HG02885 (cell line): ENCODE measurements around the gene FANK1.
A peak's percentile ranks its signal among the peaks of the same experiment; 100 is the strongest.
"Not testable (repeated sequence)": the region's sequence is repeated elsewhere in the genome, so short reads cannot be mapped to it uniquely, and the experiment has no call there.

Experiments used
- ATAC-seq: cut with Tn5 transposase; IDR thresholded peaks from one replicate; pipeline ENCODE4 v1.9.1; 2021; ENCODE audit warnings: mild to moderate bottlenecking; ENCODE audit not compliant: unreplicated experiment, poor library complexity

FANK1 gene

GRCh38 chr10:125886914-125887512, 9.4 kb upstream of the FANK1 start:
- ATAC-seq: no peak

GRCh38 chr10:125889441-125889840, 6.9 kb upstream of the FANK1 start:
- peak; percentile 32 for ATAC-seq

- not testable (repeated sequence) for ATAC-seq
Measured at GRCh38 chr10:125892402-125892801, 4.0 kb upstream of the FANK1 start.

- not testable (repeated sequence) for ATAC-seq
Measured at GRCh38 chr10:125894176-125894575, 2.2 kb upstream of the FANK1 start.

GRCh38 chr10:125895130-125896087, 955 bp upstream of the FANK1 start:
- ATAC-seq: peak; percentile 50

GRCh38 chr10:125897317-125897716, 953 bp downstream of the FANK1 start:
- ATAC-seq: not testable (repeated sequence)

- not testable (repeated sequence) for ATAC-seq
Measured at GRCh38 chr10:125900963-125901362, 4.6 kb downstream of the FANK1 start.

- not testable (repeated sequence) for ATAC-seq
Measured at GRCh38 chr10:125903135-125903640, 6.8 kb downstream of the FANK1 start.

- not testable (repeated sequence) for ATAC-seq
Measured at GRCh38 chr10:125905069-125905994, 9.0 kb downstream of the FANK1 start.

- not testable (repeated sequence) for ATAC-seq
Measured at GRCh38 chr10:125907598-125907997, 11.2 kb downstream of the FANK1 start.

GRCh38 chr10:125908813-125909212, 12.4 kb downstream of the FANK1 start:
- ATAC-seq: not testable (repeated sequence)

- not testable (repeated sequence) for ATAC-seq
Measured at GRCh38 chr10:125909491-125909890, 13.1 kb downstream of the FANK1 start.

GRCh38 chr10:125911145-125911544, 14.8 kb downstream of the FANK1 start:
- no peak for ATAC-seq

GRCh38 chr10:125911990-125912389, 15.6 kb downstream of the FANK1 start:
- no peak for ATAC-seq

- not testable (repeated sequence) for ATAC-seq
Measured at GRCh38 chr10:125913277-125913676, 16.9 kb downstream of the FANK1 start.

GRCh38 chr10:125916977-125917376, 20.6 kb downstream of the FANK1 start:
- ATAC-seq: no peak

- ATAC-seq: not testable (repeated sequence)
Measured at GRCh38 chr10:125917704-125918361, 21.5 kb downstream of the FANK1 start.

GRCh38 chr10:125921643-125922306, 25.4 kb downstream of the FANK1 start:
- ATAC-seq: not testable (repeated sequence)

GRCh38 chr10:125925262-125925834, 29.0 kb downstream of the FANK1 start:
- no peak for ATAC-seq
